Keratinocyte (primary cell): Measurements from ENCODE around the gene TP53BP1. TPM values are rescaled to one million over a fixed set of nuclear protein-coding genes. Genes with fewer than 3 reads are reported as not detected.

ENCODE experiments used
- DNase-seq: peaks from one replicate; pipeline ENCODE4 v3.0.0-alpha.2; 2011; ENCODE audit warnings: low read depth, missing footprints, low spot score
- FAIRE-seq: peaks from 2 replicates; lab custom pipeline; 2011; peaks lifted over from hg19 to GRCh38; lab: Jason Lieb, UNC
- H2AFZ ChIP-seq: 2 replicates; pipeline ENCODE4 v1.6.0; 2012; ENCODE audit warnings: low read length, control low read depth, inconsistent platforms; ENCODE audit not compliant: control insufficient read depth
- H3K27ac ChIP-seq: 2 replicates; pipeline ENCODE4 v1.5.1; 2011; ENCODE audit warnings: low read length; ENCODE audit not compliant: control insufficient read depth, insufficient read depth
- H3K27me3 ChIP-seq: 3 replicates; pipeline ENCODE4 v1.6.0; 2011; ENCODE audit warnings: low read length; ENCODE audit not compliant: control insufficient read depth, insufficient read depth; ENCODE audit errors: extremely low read depth
- H3K36me3 ChIP-seq, 2 experiments: 2 replicates in 1 of 2; 3 replicates in 1 of 2; pipeline ENCODE4 v1.5.1; 2011; ENCODE audit warnings: low read length in 2 of 2, mild to moderate bottlenecking in 1 of 2; ENCODE audit not compliant: control insufficient read depth in 2 of 2, insufficient read depth in 2 of 2; ENCODE audit errors: extremely low read depth in 1 of 2
- H3K4me1 ChIP-seq: 3 replicates; pipeline ENCODE4 v1.5.1; 2011; ENCODE audit warnings: low read length; ENCODE audit not compliant: control insufficient read depth, insufficient read depth; ENCODE audit errors: extremely low read depth
- H3K4me2 ChIP-seq: 3 replicates; pipeline ENCODE4 v1.6.0; 2011; ENCODE audit warnings: low read depth, low read length; ENCODE audit not compliant: control insufficient read depth, insufficient read depth; ENCODE audit errors: extremely low read depth
- H3K4me3 ChIP-seq, 3 experiments: fragments of 200-600 bp in 1 of 3; sonication (generic) in 1 of 3; 2 replicates in 2 of 3; 3 replicates in 1 of 3; pipeline ENCODE4 v1.5.1; 2011 to 2016; ENCODE audit warnings: low read length in 3 of 3, mild to moderate bottlenecking in 3 of 3, control low read depth in 2 of 3, inconsistent platforms in 1 of 3, low read depth in 1 of 3, mixed read lengths in 1 of 3, mixed run types in 1 of 3, moderate library complexity in 1 of 3; ENCODE audit not compliant: control insufficient read depth in 2 of 3, insufficient read depth in 2 of 3; ENCODE audit errors: extremely low read depth in 1 of 3
- H3K79me2 ChIP-seq: 2 replicates; pipeline ENCODE4 v1.6.0; 2012; ENCODE audit warnings: low read length; ENCODE audit not compliant: control insufficient read depth, insufficient read depth
- H3K9ac ChIP-seq: 3 replicates; pipeline ENCODE4 v1.6.0; 2011; ENCODE audit warnings: low read length; ENCODE audit not compliant: control insufficient read depth, insufficient read depth; ENCODE audit errors: extremely low read depth
- H3K9me1 ChIP-seq: 3 replicates; pipeline ENCODE4 v1.6.0; 2011; ENCODE audit warnings: low read length; ENCODE audit not compliant: control insufficient read depth, insufficient read depth; ENCODE audit errors: extremely low read depth
- H3K9me3 ChIP-seq: 2 replicates; pipeline ENCODE4 v1.5.1; 2012; ENCODE audit warnings: low read depth, low read length; ENCODE audit not compliant: control insufficient read depth
- H4K20me1 ChIP-seq: 3 replicates; pipeline ENCODE4 v1.6.0; 2011; ENCODE audit warnings: low read length; ENCODE audit not compliant: control insufficient read depth, insufficient read depth; ENCODE audit errors: extremely low read depth
- CTCF ChIP-seq, 3 experiments: IDR thresholded peaks in 1 of 3; conservative IDR thresholded peaks in 1 of 3; optimal IDR thresholded peaks in 1 of 3; 2 replicates in 2 of 3; 3 replicates in 1 of 3; pipeline versions ENCODE3 to v1.5.1; 2011; ENCODE audit warnings: low read length in 3 of 3, mild to moderate bottlenecking in 3 of 3, moderate library complexity in 2 of 3, control low read depth in 1 of 3, inconsistent platforms in 1 of 3; ENCODE audit not compliant: insufficient read depth in 2 of 3; ENCODE audit errors: extremely low read depth in 1 of 3
- EZH2 ChIP-seq: IDR thresholded peaks from one replicate; pipeline ENCODE4 v1.6.1; 2012; ENCODE audit warnings: inconsistent platforms, mild to moderate bottlenecking, low read length, moderate library complexity
- dilution Hi-C: fragments of 300-500 bp; cut with MboI; formaldehyde crosslinking; loops from one replicate; pipeline ENCODE4 v1.7.0; 2020; ENCODE audit warnings: low sequenced_read_pairs; ENCODE audit not compliant: extremely low pct_ligation_motif_present
- polyA plus RNA-seq, 5 experiments: library from polyadenylated mRNA; depleted of rRNA in 3 of 5; stranded (reverse) in 3 of 5; stranded (forward) in 1 of 5; unstranded in 1 of 5; fragments of >200 nt; gene quantifications; 1 replicate in 1 of 5; 2 replicates in 3 of 5; 3 replicates in 1 of 5; pipeline versions ENCODE4 v1.2.1 to v1.2.3, GENCODE V29; 2011 to 2012; ENCODE audit warnings: missing spikeins in 2 of 5, low read depth in 1 of 5, low replicate concordance in 1 of 5

Gene TP53BP1
- polyA plus RNA-seq, 1 donor (not counting 4 experiments of a cell fraction or from before 2014, with no cell fraction given) = 30.7 TPM

GRCh38 chr15:43515741-43516140 lies 22.8 kb upstream of the TP53BP1 start:
- Histone ChIP-seq H3K4me3 (no peak overlapping the region), H3K9ac (no peak overlapping the region), H3K36me3 (no peaks in the 10 kb centered on the region), H3K9me3 (no peaks in the 10 kb centered on the region), H4K20me1 (no peaks in the 10 kb centered on the region), H3K4me2 (no peak overlapping the region), H3K27ac (no peak overlapping the region), H3K79me2 (no peaks in the 10 kb centered on the region), H3K4me1 (peaks cover 5% of the 10 kb centered on the region), H2AFZ (no peak overlapping the region), H3K9me1 (no peaks in the 10 kb centered on the region), H3K27me3 (peaks cover 43% of the 10 kb centered on the region)
- dilution Hi-C loops = no loop called here
- FAIRE-seq = no peak
- no peak for TF ChIP-seq CTCF (optimal IDR thresholded peaks at IDR 0.05 in 1 of 3, IDR thresholded peaks at IDR 0.05 in 1 of 3, conservative IDR thresholded peaks at IDR 0.05 in 1 of 3; ENCODE audit: extremely low read depth in 1 of 3, insufficient read depth in 2 of 3, low read length in 3 of 3)
- TF ChIP-seq EZH2 = no peak
- no peak for DNase-seq

GRCh38 chr15:43514241-43515057 lies 21.5 kb upstream of the TP53BP1 start:
- H2AFZ ChIP-seq = no peak overlapping the region
- FAIRE-seq = no peak
- no peak overlapping the region for H3K27ac ChIP-seq

More at GRCh38 chr15:43514241-43515057, 21.5 kb upstream of the TP53BP1 start:
- Histone ChIP-seq H3K4me2 (no peak overlapping the region), H3K36me3 (no peaks in the 10 kb centered on the region), H3K9ac (no peak overlapping the region), H3K4me3 (no peak overlapping the region), H3K9me3 (no peaks in the 10 kb centered on the region), H3K79me2 (no peaks in the 10 kb centered on the region), H3K9me1 (no peaks in the 10 kb centered on the region), H3K4me1 (peaks cover 11% of the 10 kb centered on the region), H4K20me1 (no peaks in the 10 kb centered on the region), H3K27me3 (peaks cover 40% of the 10 kb centered on the region)
- TF ChIP-seq EZH2 (no peak), CTCF (optimal IDR thresholded peaks at IDR 0.05 in 1 of 3, IDR thresholded peaks at IDR 0.05 in 1 of 3, conservative IDR thresholded peaks at IDR 0.05 in 1 of 3; ENCODE audit: extremely low read depth in 1 of 3, insufficient read depth in 2 of 3, low read length in 3 of 3) (peak; percentile 39 to 65 (median 56))
- no peak for DNase-seq
- dilution Hi-C loops = no loop called here
